GM23248 (cell line): Measurements from ENCODE around the gene PKP1. TPM values are rescaled to one million over a fixed set of nuclear protein-coding genes. Genes with fewer than 3 reads are reported as not detected.
"Not testable (repeated sequence)": the region's sequence is repeated elsewhere in the genome, so short reads cannot be mapped to it uniquely, and the experiment has no call there.

Source experiments
- DNase-seq: peaks from one replicate; pipeline ENCODE4 v3.0.0-alpha.2; 2015
- H2AFZ ChIP-seq: fragments of 200-600 bp; sonication (generic); 2 replicates; pipeline ENCODE4 v1.6.1; 2016; ENCODE audit warnings: antibody characterized with exemption
- H3F3A ChIP-seq: fragments of 200-600 bp; sonication (generic); 2 replicates; pipeline ENCODE4 v1.6.1; 2016; ENCODE audit warnings: mild to moderate bottlenecking, antibody characterized with exemption, mixed run types; ENCODE audit not compliant: insufficient read depth
- H3K27ac ChIP-seq: fragments of 200-600 bp; sonication (generic); 2 replicates; pipeline ENCODE4 v1.5.1; 2016; ENCODE audit warnings: mild to moderate bottlenecking
- H3K27me3 ChIP-seq: fragments of 200-600 bp; sonication (generic); replicated peaks from 2 replicates; pipeline ENCODE4 v1.6.1; 2016; ENCODE audit warnings: mild to moderate bottlenecking; ENCODE audit not compliant: insufficient read depth
- H3K36me3 ChIP-seq: fragments of 200-600 bp; sonication (generic); 2 replicates; pipeline ENCODE4 v1.6.1; 2016; ENCODE audit warnings: low read depth, mild to moderate bottlenecking
- H3K4me1 ChIP-seq: fragments of 200-600 bp; sonication (generic); 2 replicates; pipeline ENCODE4 v1.6.1; 2016; ENCODE audit warnings: mild to moderate bottlenecking; ENCODE audit not compliant: insufficient read depth
- H3K4me2 ChIP-seq: fragments of 200-600 bp; sonication (generic); one replicate; pipeline ENCODE4 v1.6.1; 2016; ENCODE audit warnings: mild to moderate bottlenecking; ENCODE audit not compliant: unreplicated experiment
- H3K4me3 ChIP-seq: fragments of 200-600 bp; sonication (generic); 2 replicates; pipeline ENCODE4 v1.5.1; 2016; ENCODE audit warnings: mild to moderate bottlenecking
- H3K79me2 ChIP-seq: fragments of 200-600 bp; sonication (generic); 2 replicates; pipeline ENCODE4 v1.6.1; 2016; ENCODE audit warnings: mild to moderate bottlenecking; ENCODE audit not compliant: insufficient read depth
- H3K9ac ChIP-seq: fragments of 200-600 bp; sonication (generic); 2 replicates; pipeline ENCODE4 v1.6.1; 2016; ENCODE audit warnings: mild to moderate bottlenecking
- H3K9me2 ChIP-seq: fragments of 200-600 bp; sonication (generic); 2 replicates; pipeline ENCODE4 v1.6.1; 2016; ENCODE audit warnings: mixed run types, mild to moderate bottlenecking, moderate library complexity; ENCODE audit not compliant: insufficient read depth
- H3K9me3 ChIP-seq: fragments of 200-600 bp; sonication (generic); one replicate; pipeline ENCODE4 v1.6.1; 2017; ENCODE audit warnings: low read depth
- H4K20me1 ChIP-seq: fragments of 200-600 bp; sonication (generic); 2 replicates; pipeline ENCODE4 v1.6.0; 2016; ENCODE audit not compliant: insufficient read depth
- EZH2 ChIP-seq: fragments of 200-600 bp; sonication (generic); IDR thresholded peaks from 2 replicates; pipeline ENCODE4 v1.6.1; 2018; ENCODE audit warnings: antibody characterized with exemption, mild to moderate bottlenecking; ENCODE audit not compliant: insufficient read depth, poor library complexity, severe bottlenecking
- EZH2phosphoT487 ChIP-seq: fragments of 200-600 bp; sonication (generic); IDR thresholded peaks from 2 replicates; pipeline ENCODE4 v1.6.1; 2018; ENCODE audit warnings: antibody characterized with exemption, moderate library complexity, mild to moderate bottlenecking, low read depth; ENCODE audit not compliant: insufficient read depth
- WGBS, 2 experiments: methylation state at CpG; one replicate each; pipeline ENCODE4 v1.1.6; 2015 to 2017; ENCODE audit warnings: low lambda C conversion rate in 2 of 2, low coverage in 1 of 2; ENCODE audit errors: missing lambda C conversion rate in 2 of 2; 5-methylcytosine and 5-hydroxymethylcytosine counted together
- in situ Hi-C: fragments of 300-500 bp; cut with MboI; formaldehyde crosslinking; loops from 2 replicates; pipeline ENCODE4 v1.15.0; 2020
- polyA plus RNA-seq: library from polyadenylated mRNA; unstranded; fragments of >200 nt; fragmentation: Nextera tagmentation; extraction: Ambion mirVana; gene quantifications from 2 replicates; pipeline ENCODE4 v1.2.1, GENCODE V29; 2016
- total RNA-seq: library from RNA; depleted of rRNA; stranded (reverse); fragments of >200 nt; shearing (Covaris generic); gene quantifications from 2 replicates; pipeline ENCODE4 v1.2.3, GENCODE V29; 2014

The PKP1 gene
- total and polyA plus RNA-seq, 2 experiments from 2014 or later: 0.15 to 0.43 TPM

GRCh38 chr1:201254625-201255478, 28.5 kb upstream of the PKP1 start:
- DNase-seq: peak; percentile 48
- Histone ChIP-seq H3F3A (no peaks in the 10 kb centered on the region), H3K9me3 (no peaks in the 10 kb centered on the region), H3K4me2 (no peak overlapping the region), H3K4me3 (no peak overlapping the region), H4K20me1 (no peaks in the 10 kb centered on the region), H3K9me2 (no peaks in the 10 kb centered on the region), H3K9ac (no peak overlapping the region), H3K79me2 (no peaks in the 10 kb centered on the region), H2AFZ (no peak overlapping the region), H3K27me3 (no peaks in the 10 kb centered on the region), H3K36me3 (no peaks in the 10 kb centered on the region), H3K4me1 (no peaks in the 10 kb centered on the region), H3K27ac (no peak overlapping the region)
- TF ChIP-seq EZH2: no peak
- TF ChIP-seq EZH2phosphoT487: no peak
- in situ Hi-C loops: no loop called here
- 36 to 38% methylated on average over 8 to 24 of the region's 24 CpGs for WGBS, 2 experiments

DNA sequence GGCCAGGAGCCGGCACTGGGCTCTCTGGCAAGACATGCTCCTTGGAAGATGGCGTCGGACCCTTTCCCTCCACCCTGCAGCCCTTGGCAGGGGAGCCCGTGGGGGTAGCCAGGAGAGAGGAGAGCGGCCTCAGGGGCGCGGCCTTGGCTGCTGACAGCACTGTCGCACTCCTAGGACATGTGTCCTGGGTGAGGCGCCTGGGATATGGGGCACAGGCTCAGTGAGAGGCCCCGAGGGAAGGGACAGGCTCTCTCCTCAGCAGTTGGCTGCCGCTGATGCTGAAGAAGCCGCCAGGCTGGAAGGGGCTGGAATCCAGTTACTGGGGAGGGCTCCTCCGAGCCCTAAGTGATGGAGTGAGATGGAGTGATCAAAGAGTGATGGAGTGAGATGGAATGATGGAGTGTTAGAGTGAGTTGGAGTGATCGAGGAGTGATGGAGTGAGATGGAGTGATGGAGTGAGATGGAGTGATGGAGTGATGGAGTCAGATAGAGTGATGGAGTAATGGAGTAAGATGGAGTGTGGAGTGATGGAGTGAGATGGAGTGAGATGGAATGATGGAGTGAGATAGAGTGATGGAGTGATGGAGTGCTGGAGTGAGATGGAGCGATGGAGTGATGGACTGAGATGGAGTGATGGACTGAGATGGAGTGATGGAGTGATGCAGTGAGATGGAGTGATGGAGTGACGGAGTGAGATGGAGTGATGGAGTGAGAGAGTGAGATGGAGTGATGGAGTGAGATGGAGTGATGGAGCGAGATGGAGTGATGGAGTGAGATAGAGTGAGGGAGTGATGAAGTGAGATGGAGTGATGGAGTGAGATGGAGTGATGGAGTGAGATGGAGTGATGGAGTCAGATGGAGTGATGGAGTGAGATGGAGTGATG, 27.6 kb upstream of the PKP1 start:
- Histone ChIP-seq H3K4me3 (no peak overlapping the region), H3K36me3 (no peaks in the 10 kb centered on the region), H3K9me2 (no peaks in the 10 kb centered on the region), H4K20me1 (no peaks in the 10 kb centered on the region), H3K27me3 (no peaks in the 10 kb centered on the region), H3K4me2 (no peak overlapping the region), H3K27ac (no peak overlapping the region), H3K4me1 (peaks cover 5% of the 10 kb centered on the region; the same call in 1 of the 2 replicates), H3K9me3 (no peaks in the 10 kb centered on the region), H3K9ac (no peak overlapping the region), H3F3A (no peaks in the 10 kb centered on the region), H3K79me2 (no peaks in the 10 kb centered on the region), H2AFZ (no peak overlapping the region)
- DNase-seq: no peak
- TF ChIP-seq EZH2: no peak
- TF ChIP-seq EZH2phosphoT487: no peak
- 75 to 77% methylated on average over 15 to 17 of the region's 17 CpGs for WGBS, 2 experiments
- in situ Hi-C loops: no loop called here

- H3K9me2 ChIP-seq, H3K9ac ChIP-seq, H3K9me3 ChIP-seq, H3K4me2 ChIP-seq, H3K4me1 ChIP-seq, H3F3A ChIP-seq, H3K79me2 ChIP-seq, H3K4me3 ChIP-seq, H2AFZ ChIP-seq, H4K20me1 ChIP-seq, in situ Hi-C loops, H3K36me3 ChIP-seq, DNase-seq, H3K27ac ChIP-seq, H3K27me3 ChIP-seq: not testable (repeated sequence)
Measured at GRCh38 chr1:201258132-201258531, 25.2 kb upstream of the PKP1 start.

DNA sequence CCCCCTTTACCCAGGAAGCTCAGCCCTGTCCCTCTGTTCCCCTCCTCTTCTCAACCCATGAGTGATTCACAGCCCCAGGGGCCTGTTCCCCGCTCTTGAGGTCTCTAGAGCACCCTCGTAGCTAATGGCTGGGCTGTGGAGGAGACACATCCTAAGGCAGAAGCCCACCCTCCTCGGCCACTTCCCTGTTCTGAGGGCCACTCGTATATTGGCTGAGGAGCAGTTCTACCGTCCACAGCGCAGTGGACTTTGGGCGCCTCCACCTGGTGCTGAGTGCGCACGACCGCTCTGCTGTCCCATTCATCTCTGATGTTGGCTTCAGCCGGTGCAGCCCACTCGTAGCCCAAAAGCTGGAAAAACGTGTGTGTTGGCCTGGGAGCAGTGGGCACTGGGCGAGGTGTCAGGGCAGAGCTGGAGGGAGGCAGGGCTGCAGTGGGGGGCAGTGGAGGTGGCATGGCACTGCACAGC, 24.5 kb upstream of the PKP1 start:
- no peaks in the 10 kb centered on the region for H3K27me3 ChIP-seq
- H3K9me3 ChIP-seq: no peaks in the 10 kb centered on the region
- H3F3A ChIP-seq: no peaks in the 10 kb centered on the region
- no peaks in the 10 kb centered on the region for H3K36me3 ChIP-seq
- H3K4me2 ChIP-seq: no peak overlapping the region
- DNase-seq: no peak
- 86 to 91% methylated on average over 14 of the region's 14 CpGs for WGBS, 2 experiments
- no peak for TF ChIP-seq EZH2phosphoT487
- TF ChIP-seq EZH2: no peak
- peaks cover 5% of the 10 kb centered on the region; the same call in 1 of the 2 replicates for H3K4me1 ChIP-seq
- H4K20me1 ChIP-seq: no peaks in the 10 kb centered on the region
- no peak overlapping the region for H3K9ac ChIP-seq
- in situ Hi-C loops: no loop called here
- no peak overlapping the region for H3K27ac ChIP-seq
- no peak overlapping the region for H2AFZ ChIP-seq
- H3K9me2 ChIP-seq: no peaks in the 10 kb centered on the region
- H3K4me3 ChIP-seq: no peak overlapping the region
- H3K79me2 ChIP-seq: no peaks in the 10 kb centered on the region
